Astrocyte of the spinal cord (primary cell): ENCODE measurements around the gene RPS21.

ENCODE experiments used
- DNase-seq: peaks from one replicate; pipeline ENCODE4 v3.0.0; 2011; ENCODE audit warnings: low read depth, low spot score
- H3K4me3 ChIP-seq: 2 replicates; pipeline ENCODE4 v1.5.1; 2011; ENCODE audit warnings: low read depth, mild to moderate bottlenecking, low read length, moderate library complexity
- in situ Hi-C: cut with HindIII; loops from 2 replicates; pipeline ENCODE4 v1.10.0; 2017; ENCODE audit warnings: low sequenced_read_pairs
- TF ChIP-seq, protein P1 (sequence below): IDR thresholded peaks from 2 replicates; pipeline ENCODE4 v1.5.1; 2012; ENCODE audit warnings: low read depth, mild to moderate bottlenecking, low read length, inconsistent platforms

RPS21 gene

DNA sequence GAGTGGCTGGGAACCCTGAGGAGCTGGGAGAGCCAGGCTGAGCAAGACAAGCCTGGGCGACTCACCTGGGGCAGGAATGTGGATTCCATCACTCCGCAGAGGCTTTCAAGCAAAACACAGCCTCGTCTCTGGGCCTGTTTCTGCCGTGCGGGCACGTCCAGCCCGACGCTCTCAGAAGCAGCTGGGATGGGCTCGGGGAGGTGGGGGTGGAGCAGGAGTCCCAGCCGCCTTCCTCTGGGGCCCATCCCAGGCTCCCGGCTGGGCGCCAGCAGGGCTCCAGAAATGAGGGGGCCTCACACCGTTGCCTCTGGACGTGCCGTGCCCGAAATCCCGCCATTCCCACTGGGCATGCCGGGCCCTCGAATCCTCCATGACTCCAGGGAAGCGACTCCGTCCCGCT, 8.7 kb upstream of the RPS21 start:
- no peak overlapping the region for H3K4me3 ChIP-seq
- TF ChIP-seq, protein P1, sequence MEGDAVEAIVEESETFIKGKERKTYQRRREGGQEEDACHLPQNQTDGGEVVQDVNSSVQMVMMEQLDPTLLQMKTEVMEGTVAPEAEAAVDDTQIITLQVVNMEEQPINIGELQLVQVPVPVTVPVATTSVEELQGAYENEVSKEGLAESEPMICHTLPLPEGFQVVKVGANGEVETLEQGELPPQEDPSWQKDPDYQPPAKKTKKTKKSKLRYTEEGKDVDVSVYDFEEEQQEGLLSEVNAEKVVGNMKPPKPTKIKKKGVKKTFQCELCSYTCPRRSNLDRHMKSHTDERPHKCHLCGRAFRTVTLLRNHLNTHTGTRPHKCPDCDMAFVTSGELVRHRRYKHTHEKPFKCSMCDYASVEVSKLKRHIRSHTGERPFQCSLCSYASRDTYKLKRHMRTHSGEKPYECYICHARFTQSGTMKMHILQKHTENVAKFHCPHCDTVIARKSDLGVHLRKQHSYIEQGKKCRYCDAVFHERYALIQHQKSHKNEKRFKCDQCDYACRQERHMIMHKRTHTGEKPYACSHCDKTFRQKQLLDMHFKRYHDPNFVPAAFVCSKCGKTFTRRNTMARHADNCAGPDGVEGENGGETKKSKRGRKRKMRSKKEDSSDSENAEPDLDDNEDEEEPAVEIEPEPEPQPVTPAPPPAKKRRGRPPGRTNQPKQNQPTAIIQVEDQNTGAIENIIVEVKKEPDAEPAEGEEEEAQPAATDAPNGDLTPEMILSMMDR, result no peak
- no peak for DNase-seq
- in situ Hi-C loops, result no loop called here

DNA sequence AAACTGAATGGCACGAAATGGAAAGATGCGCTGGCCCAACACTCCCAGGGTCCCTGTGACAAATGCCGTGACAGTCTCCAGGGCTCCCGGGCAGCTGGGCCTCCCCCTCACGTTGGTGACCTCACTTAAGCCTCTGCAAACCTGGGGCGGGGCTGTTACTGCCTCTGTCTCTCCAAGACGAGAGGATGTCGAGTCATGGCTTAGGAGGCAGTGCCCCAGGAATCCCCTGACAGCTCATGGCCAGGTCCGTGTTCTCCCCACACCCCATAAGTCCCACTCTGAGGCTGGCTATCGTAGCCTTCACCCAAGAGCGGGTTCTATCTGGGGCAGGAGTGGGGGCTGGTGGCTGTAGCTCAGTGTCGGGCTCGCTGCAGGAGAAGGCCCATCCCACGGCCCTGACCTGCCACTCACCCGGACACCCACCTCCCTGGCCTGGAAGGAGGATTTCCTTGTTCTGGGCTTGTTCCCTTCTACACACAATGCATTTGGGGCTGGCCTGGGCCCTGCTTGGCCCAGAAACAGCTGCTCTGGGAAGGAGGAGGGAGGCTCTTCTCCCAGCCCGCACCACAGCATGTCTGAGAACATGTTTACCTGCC, 5.6 kb upstream of the RPS21 start:
- in situ Hi-C loops, result no loop called here
- H3K4me3 ChIP-seq, result no peak overlapping the region
- no peak for DNase-seq
- TF ChIP-seq, protein P1, result no peak

DNA sequence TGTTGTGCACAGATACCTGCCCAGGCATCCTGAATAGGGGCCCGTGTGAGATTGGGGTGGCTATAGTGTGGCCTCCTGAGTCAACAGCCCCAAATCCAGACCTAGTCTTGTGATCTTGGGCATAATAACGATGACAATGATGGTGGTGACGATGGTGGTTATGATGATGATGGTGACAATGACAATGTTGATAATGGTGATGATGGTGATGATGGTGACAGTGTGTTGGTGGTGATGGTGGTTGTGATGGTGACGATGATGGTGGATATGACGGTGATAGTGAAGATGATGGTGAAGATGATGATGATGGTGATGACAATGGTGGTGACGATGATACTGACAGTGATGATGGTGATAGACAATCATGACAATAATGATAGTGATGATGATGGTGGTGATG, 5.1 kb upstream of the RPS21 start:
- TF ChIP-seq, protein P1, result no peak
- no peak overlapping the region for H3K4me3 ChIP-seq
- in situ Hi-C loops, result no loop called here
- no peak for DNase-seq

DNA sequence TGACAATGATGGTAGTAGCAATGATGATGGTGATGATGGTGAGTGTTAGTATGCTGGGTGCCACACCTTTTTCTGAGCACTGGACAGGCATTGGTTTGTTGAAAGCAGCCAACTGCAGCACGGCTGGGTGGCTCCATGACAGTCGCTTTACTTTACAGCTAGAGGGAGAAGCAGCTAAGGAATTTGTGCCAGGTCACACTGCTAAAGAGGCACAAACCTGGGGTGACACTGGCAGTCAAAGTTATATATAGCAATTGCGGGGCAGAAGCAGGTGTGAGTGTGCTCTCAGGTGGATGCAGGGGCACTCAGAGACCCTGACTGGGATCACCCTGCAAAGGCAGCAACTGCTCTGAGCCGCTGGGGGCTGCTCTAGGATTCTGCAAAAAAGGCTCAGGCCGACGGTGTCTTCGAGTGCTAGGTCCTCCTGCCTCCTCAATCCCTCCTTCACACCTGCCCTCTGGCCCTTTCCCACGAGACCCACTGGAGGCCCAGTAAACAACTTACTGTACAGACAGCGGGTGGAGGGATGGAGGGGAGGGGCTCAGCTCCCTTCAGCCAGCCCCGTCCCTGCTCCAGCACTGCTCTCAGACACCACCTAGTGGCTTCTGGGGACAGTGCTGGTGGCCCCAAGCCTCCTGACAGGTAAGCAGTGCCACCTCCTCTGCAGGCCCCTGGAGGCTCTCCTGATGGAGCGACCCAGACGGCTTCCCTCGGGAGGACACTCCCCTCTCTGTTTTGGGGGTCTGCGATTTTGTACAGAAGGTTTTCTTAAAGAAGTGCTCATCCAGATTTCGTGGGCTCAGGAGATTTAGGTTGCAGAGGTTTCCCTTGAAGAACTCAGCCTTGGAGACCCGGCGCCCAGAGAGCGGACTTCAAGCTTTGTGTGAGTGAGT, 4.4 kb upstream of the RPS21 start:
- in situ Hi-C loops, result no loop called here
- no peak overlapping the region for H3K4me3 ChIP-seq
- peak; percentile 72 for DNase-seq

DNA sequence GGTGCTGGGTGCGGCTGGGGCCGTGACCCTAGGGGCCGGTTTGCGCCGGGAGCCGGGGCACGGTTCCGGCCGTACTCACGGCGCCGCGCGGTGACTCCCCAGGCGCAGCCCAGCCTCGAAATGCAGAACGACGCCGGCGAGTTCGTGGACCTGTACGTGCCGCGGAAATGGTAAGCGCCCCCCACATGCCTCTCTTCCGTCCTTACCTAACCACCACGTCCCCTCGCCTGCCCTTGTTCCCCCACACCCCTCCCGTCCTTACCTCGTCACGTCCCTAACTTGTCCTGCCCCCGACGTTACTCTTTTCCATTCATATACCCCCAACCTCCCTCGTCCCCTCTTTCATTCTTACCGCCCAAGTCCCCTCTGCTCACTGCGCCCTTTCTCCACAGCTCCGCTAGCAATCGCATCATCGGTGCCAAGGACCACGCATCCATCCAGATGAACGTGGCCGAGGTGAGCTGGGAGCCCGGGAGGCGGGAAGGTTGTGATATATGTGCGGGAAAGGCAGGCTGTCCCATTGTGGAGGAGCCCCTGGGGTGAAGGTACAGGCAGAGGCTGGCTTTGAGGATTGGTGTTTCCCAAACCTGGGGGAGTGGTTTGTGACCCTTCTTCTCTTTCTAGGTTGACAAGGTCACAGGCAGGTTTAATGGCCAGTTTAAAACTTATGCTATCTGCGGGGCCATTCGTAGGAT, 463 bp downstream of the RPS21 start:
- DNase-seq, result no peak
- TF ChIP-seq, protein P1, result no peak
- in situ Hi-C loops, result no loop called here
- peak overlapping the region; percentile 99 for H3K4me3 ChIP-seq

More for the DNA sequence above, 4.4 kb upstream of the RPS21 start:
- TF ChIP-seq, protein P1, result peak; percentile 97

DNA sequence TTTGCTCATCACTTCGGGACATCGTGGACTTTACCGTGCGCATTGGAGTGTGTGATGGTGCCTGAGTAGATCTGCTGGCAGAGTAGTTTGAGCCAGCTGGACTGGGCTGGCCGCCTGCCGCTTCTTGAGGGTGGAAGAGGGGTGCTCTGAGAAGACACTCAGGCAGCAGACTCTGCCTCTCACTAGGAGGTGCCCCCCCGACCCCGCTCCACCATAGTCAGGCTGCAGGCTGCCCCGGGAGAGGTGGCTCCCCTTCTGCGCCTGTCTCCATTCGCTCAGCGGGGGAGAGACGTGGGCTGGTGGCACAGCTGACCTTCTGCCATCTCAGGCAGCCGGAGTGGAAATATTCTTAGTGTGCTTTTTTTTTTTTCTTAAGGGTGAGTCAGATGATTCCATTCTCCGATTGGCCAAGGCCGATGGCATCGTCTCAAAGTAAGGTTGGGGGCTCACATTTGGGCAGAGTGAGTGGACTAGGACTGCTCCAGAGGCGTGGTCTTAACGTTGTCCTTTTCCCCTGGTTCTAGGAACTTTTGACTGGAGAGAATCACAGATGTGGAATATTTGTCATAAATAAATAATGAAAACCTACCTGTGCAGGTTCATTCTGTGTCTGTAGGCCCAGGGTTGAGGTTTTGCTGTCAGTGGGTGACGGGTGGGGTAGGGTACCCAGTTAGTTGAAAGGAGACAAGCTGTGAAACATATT, 1.2 kb downstream of the RPS21 start:
- no peak for DNase-seq
- peak overlapping the region; percentile 99 for H3K4me3 ChIP-seq
- TF ChIP-seq, protein P1, result no peak
- in situ Hi-C loops, result no loop called here
